ENCODE results near the gene MTRR. TPM values are rescaled to one million over a fixed set of nuclear protein-coding genes. Genes with fewer than 3 reads are reported as not detected.
A peak's percentile ranks its signal among the peaks of the same experiment; 100 is the strongest.

The MTRR gene
- total and polyA plus RNA-seq, 9 of the 15 experiments (the other 6 are each of a cell fraction or from before 2014, with no cell fraction given): 39.3 to 84.6 (median 66.2) TPM

GRCh38 chr5:7857926-7858632 lies 10.9 kb upstream of the MTRR start (continued):
- TF ChIP-seq ZNF318 (IDR thresholded peaks at IDR 0.05; ENCODE audit: borderline replicate concordance in 1 of 2, low read depth in 1 of 2) (no peak), RBM25 (IDR thresholded peaks at IDR 0.05; ENCODE audit: low read depth, low read length, severe bottlenecking) (no peak), MAFK (IDR thresholded peaks at IDR 0.05; ENCODE audit: low read length) (peak; percentile 81), ZSCAN29 (IDR thresholded peaks at IDR 0.05) (no peak), ZC3H11A (IDR thresholded peaks at IDR 0.05; ENCODE audit: low read depth, low read length) (no peak), ZBTB2 (IDR thresholded peaks at IDR 0.05) (no peak), MAFF (IDR thresholded peaks at IDR 0.05; ENCODE audit: low read length) (peak; percentile 89), TCF7L2 (IDR thresholded peaks at IDR 0.05; ENCODE audit: low read depth, low read length) (no peak), ZBED1 (IDR thresholded peaks at IDR 0.05) (no peak), CREM (IDR thresholded peaks at IDR 0.05; ENCODE audit: low read depth) (no peak), NCOA2 (IDR thresholded peaks at IDR 0.05; ENCODE audit: partially characterized antibody in 2 of 2) (no peak), BACH1 (tag; IDR thresholded peaks at IDR 0.05) (peak; percentile 83)
- TF ChIP-seq, protein P1, sequence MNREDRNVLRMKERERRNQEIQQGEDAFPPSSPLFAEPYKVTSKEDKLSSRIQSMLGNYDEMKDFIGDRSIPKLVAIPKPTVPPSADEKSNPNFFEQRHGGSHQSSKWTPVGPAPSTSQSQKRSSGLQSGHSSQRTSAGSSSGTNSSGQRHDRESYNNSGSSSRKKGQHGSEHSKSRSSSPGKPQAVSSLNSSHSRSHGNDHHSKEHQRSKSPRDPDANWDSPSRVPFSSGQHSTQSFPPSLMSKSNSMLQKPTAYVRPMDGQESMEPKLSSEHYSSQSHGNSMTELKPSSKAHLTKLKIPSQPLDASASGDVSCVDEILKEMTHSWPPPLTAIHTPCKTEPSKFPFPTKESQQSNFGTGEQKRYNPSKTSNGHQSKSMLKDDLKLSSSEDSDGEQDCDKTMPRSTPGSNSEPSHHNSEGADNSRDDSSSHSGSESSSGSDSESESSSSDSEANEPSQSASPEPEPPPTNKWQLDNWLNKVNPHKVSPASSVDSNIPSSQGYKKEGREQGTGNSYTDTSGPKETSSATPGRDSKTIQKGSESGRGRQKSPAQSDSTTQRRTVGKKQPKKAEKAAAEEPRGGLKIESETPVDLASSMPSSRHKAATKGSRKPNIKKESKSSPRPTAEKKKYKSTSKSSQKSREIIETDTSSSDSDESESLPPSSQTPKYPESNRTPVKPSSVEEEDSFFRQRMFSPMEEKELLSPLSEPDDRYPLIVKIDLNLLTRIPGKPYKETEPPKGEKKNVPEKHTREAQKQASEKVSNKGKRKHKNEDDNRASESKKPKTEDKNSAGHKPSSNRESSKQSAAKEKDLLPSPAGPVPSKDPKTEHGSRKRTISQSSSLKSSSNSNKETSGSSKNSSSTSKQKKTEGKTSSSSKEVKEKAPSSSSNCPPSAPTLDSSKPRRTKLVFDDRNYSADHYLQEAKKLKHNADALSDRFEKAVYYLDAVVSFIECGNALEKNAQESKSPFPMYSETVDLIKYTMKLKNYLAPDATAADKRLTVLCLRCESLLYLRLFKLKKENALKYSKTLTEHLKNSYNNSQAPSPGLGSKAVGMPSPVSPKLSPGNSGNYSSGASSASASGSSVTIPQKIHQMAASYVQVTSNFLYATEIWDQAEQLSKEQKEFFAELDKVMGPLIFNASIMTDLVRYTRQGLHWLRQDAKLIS (CRISPR knock-in tag; IDR thresholded peaks at IDR 0.05): no peak

All from K562 (cell line).